HG02763 (cell line): ENCODE measurements around the gene CNKSR1.
"Not testable (repeated sequence)": the region's sequence is repeated elsewhere in the genome, so short reads cannot be mapped to it uniquely, and the experiment has no call there.

Source experiments
- ATAC-seq: cut with Tn5 transposase; IDR thresholded peaks from one replicate; pipeline ENCODE4 v1.9.1; 2021; ENCODE audit warnings: mild to moderate bottlenecking, moderate library complexity; ENCODE audit not compliant: unreplicated experiment

The CNKSR1 gene

DNA sequence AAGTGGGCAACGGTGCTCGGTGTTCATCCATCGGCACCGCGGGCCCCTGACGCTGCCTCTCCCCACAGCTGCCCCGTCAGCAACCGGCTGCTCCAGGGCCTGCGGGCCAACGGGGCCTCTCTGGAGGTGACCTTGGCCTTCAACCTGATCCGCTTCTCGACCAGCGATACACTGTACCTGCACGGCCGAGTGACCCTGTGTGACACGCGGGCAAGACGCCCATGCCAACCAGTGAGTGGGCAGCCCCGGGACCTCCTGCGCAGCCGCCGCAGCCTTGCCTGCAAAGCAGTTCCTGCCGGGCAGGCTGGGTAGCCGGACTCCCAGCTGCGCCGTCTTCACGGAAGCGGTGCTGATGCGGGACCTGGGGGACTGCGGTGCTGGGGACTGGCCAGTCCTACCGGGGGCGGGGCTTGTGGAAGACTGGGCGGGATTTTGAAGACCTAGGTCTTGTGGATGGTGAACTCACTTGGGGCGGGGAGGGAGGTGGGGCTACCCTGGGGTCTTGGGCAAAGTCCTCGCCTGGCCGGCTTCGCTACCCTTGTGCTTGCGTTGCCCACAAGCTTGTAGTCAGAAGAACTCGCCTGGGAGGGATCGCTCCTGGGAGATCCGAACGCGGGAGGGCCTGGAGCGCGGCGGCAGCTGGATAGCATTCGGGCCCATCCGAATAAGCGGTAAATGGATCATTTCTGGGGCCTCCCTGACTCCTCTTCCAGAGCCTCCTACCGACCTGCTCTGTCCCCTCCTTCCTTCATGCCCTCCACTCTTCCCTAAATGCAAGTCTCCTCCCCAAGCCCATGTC, 47.9 kb downstream of the CNKSR1 start:
- no peak for ATAC-seq

DNA sequence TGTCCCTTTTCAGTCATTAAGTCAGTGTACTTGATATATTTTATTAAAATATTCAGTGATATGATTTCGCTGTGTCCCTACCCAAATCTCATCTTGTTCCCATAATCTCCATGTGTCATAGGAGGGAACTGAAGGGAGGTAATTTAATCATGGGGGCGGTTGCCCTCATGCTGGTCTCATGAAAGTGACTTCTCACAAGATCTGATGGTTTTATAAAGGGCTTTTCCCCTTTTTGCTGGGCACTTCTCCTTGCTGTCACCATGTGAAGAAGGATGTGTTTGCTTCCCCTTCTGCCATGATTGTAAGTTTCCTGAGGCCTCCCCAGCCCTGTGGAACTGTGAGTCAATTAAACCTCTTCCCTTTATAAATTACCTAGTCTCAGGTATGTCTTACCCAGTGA, 53.4 kb downstream of the CNKSR1 start:
- not testable (repeated sequence) for ATAC-seq

DNA sequence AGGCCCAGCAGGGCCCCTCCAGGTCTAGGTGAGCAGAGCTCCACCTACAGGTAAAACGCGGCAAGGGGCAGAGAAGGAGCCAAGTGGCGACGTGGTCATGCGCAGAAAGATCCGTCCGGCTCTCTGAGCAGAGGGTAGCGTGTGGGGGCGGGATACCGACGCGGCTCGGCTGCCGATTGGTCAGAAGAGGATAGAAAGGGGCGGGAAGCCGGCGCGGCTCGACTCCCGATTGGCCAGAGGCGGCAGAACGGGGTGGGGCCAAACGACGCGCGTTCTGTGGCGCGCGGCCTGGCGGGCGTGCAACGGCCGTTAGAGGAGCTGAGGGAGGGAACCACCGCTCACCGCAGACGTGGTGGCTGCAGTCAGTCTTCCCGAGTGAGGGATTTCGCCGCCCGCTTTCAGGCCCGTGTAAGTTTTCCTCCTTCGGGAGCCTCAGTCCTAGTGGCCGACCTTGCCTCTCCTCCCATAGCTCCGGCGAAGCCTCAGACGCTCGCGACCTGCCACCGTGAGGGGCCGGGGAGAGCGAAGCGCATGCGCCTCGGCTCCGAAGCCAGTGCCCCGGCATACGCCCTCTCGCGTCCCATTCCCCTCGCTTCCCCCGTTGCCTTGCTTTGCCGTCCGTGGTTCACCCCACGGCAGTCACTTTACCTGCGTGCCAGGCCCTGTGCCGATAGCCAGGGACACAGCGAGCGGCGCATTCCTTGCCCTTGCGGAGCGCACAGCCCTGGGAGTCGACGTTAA, 56.8 kb downstream of the CNKSR1 start, which contains the start of gene CEP85:
CEP85 (plus strand) TSS at position 298 of the 741 bp plus-strand sequence. CDS start 5,584 bp downstream, outside the sequence.
- ATAC-seq: peak; percentile 96

DNA sequence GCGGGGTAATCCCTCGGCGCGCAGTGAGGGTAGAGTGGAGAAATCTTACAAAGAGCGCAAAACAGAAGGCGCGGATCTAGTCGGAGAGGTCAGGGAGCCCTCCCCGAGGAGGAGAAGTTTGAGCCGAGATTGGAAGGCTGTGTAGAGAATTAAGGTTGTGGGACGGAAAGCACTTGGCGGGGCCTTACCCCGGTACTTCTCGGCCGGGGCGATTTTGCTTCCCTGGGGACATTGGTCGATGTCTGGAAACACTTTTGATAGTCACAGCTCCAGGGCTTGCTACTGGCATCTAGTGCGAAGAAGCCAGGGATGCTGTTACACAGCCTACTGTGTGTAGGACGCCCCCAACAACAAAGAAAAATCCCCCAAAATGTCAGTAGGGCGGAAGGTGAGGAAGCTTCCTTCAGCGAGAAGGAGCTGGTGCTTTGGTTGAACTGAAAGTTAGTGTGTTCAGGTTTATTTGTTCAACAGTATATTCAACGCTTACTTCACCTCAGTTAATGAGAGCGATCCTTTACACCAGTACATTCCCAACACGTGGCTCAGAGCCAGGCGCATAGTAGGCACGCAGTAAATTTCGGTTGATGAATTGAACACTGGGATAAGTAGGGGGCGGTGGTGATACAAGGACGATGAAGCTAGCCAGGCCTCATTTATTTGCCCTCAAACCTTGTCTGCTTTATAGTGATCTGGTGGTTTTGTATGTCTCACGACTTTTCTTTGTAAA, 57.5 kb downstream of the CNKSR1 start:
- no peak for ATAC-seq

DNA sequence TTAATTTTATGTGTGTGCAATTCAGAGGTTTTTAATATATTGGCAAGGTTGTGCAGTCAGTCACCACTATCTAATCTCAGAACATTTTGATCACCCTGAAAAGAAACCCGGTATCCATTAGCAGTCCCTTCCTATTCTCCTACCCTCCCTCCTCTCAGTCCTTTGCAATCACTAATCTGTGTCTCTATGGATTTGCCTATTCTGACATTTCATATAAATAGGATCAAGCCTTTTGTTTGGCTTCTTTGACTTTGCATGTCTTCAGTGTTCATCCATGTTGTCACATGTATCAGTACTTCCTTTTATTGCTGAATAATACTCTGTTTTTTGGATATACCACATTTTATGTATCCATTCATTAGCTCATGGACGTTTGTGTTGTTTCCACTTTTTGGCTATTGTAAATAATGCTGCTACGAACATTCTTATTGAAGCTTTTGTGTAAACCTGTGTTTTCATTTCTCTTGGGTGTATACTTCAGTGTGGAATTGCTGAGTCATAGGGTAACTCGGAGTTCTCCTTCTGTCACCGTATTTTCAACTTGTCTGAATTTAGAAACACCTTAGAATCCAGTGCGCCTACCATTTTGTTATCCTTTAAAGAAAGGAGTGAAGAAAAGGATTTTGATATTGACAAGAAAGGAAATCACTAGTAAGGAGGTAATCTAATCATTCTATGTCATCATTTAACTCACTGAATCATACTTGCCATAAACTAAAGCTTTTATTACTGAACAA, 60.1 kb downstream of the CNKSR1 start:
- ATAC-seq: no peak
